ENCODE measurements around the gene SERPING1. TPM values are rescaled to one million over a fixed set of nuclear protein-coding genes. Genes with fewer than 3 reads are reported as not detected.

The SERPING1 gene
- total RNA-seq, 3 donors from 2014 or later (not counting 1 experiment from before 2014, with no cell fraction given): 0.50 TPM; not detected in 2

- Mint-ChIP-seq H3K4me1 (peaks cover 9 to 19% of the 10 kb centered on the region in 2 donors), H3K9me3 (no peaks in the 10 kb centered on the region), H3K36me3 (no peaks in the 10 kb centered on the region), H3K27me3 (ENCODE audit: low read depth in 2 of 2) (peaks cover 29 to 30% of the 10 kb centered on the region in 2 donors), H3K4me3 (peak overlapping the region; percentile 86), H3K27ac (peak overlapping the region in 1 of 2 donors; percentile 75)
- Histone ChIP-seq H3K27me3 (ENCODE audit: control insufficient read depth, insufficient read depth, low read length) (peaks cover 15% of the 10 kb centered on the region), H3K4me3 (ENCODE audit: low read length) (no peak overlapping the region), H3K4me1 (ENCODE audit: control insufficient read depth, insufficient read depth, low read length) (peaks cover 24% of the 10 kb centered on the region), H3K9me3 (ENCODE audit: control insufficient read depth, insufficient read depth, low read length) (no peaks in the 10 kb centered on the region), H3K27ac (ENCODE audit: low read length) (no peak overlapping the region), H3K36me3 (ENCODE audit: control insufficient read depth, insufficient read depth, low read length) (no peaks in the 10 kb centered on the region)
- no peak for TF ChIP-seq CTCF (IDR thresholded peaks at IDR 0.05)
- DNase-seq: no peak
- ATAC-seq: no peak
- WGBS (ENCODE audit: insufficient coverage): 43% methylated on average over 18 of the region's 18 CpGs
- intact Hi-C loops (cut with micrococcal nuclease): no loop called here
Measured at GRCh38 chr11:57637626-57638004, 40.1 kb downstream of the SERPING1 start.

DNA sequence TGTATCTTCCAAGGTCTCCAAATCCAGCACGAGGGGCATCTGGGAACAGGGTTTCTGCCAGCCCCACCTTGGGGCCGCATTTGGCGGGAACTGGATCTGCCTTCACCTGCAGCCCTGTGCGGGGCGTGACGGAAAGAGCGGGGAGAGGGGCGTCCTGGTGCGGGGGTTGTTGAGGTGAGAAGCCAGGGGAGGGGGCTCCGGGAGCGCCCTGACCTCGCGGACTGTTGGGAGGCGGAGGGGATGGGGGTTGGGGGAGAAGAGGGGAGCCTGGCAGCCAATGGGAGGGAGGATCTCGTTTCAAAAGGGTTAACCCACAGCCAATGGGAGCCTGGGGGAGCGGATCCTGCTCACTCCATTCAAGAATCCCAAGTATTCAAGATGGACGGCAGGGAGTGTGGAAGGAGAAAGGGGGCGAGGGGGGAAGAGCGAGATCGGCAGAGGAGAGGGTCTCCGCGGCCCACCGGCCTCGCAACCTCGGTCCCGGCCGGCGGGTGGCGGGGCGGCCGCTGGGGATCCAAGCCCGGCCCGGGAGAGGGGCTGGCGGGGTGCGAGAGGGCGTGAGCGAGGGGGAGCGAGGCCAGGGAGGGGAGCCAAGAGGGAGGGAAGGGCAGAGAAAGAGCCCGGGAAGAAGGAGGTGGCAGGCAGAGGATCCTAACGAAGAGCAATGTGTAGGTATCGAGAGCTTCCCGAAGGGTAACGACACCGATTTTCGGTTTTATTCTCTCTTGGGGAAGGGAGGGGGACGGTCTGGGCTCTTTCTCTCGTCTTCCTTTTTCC lies 40.7 kb downstream of the SERPING1 start:
- H3K4me1 ChIP-seq (ENCODE audit: control insufficient read depth, insufficient read depth, low read length): peaks cover 24% of the 10 kb centered on the region
- no peaks in the 10 kb centered on the region for H3K36me3 ChIP-seq (ENCODE audit: control insufficient read depth, insufficient read depth, low read length)
- no peak overlapping the region for H3K27ac ChIP-seq (ENCODE audit: low read length)
- Mint-ChIP-seq H3K9me3 (no peaks in the 10 kb centered on the region), H3K27ac (peak overlapping the region in 1 of 2 donors; percentile 75), H3K27me3 (ENCODE audit: low read depth in 2 of 2) (peaks cover 31% of the 10 kb centered on the region in 2 donors), H3K36me3 (no peaks in the 10 kb centered on the region), H3K4me1 (peaks cover 9 to 19% of the 10 kb centered on the region in 2 donors), H3K4me3 (peak overlapping the region; percentile 89)
- 2% methylated on average over 43 of the region's 47 CpGs for WGBS (ENCODE audit: insufficient coverage)
- peak in 2 of 3 donors; percentile 46 to 54 for ATAC-seq
- peak in 1 of 2 donors; percentile 47 for DNase-seq
- TF ChIP-seq CTCF (IDR thresholded peaks at IDR 0.05): no peak
- peak overlapping the region; percentile 45 for H3K4me3 ChIP-seq (ENCODE audit: low read length)
- H3K9me3 ChIP-seq (ENCODE audit: control insufficient read depth, insufficient read depth, low read length): no peaks in the 10 kb centered on the region
- H3K27me3 ChIP-seq (ENCODE audit: control insufficient read depth, insufficient read depth, low read length): peaks cover 15% of the 10 kb centered on the region
- intact Hi-C loops (cut with micrococcal nuclease): no loop called here

DNA sequence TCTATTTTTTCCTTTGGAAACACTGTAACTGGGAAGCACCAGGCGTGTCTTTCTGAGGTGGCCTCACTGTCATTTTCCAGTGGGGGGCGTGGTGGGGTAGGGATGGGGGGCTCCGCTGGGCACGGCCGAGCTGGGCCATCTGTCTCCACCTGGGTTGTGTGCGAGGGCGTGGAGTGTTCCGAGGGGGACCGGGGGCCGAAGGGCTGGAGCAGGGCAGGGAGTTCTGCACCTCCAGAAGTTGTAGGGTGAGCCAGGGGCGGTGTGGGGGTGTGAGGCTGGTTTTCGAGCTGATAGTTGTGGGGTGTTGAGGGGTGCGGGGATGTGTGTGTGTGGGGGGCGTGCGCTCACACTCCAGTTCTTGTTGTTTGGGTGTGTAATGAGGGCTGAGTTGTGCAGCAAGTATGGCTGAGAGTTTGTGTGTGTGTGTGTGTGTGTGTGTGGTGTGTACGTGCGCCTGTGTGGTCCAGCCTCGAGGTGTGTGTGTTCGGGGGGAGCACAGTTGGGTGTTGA lies 41.4 kb downstream of the SERPING1 start:
- Histone ChIP-seq H3K4me1 (ENCODE audit: control insufficient read depth, insufficient read depth, low read length) (peaks cover 24% of the 10 kb centered on the region), H3K27ac (ENCODE audit: low read length) (no peak overlapping the region), H3K4me3 (ENCODE audit: low read length) (peak overlapping the region; percentile 45), H3K36me3 (ENCODE audit: control insufficient read depth, insufficient read depth, low read length) (no peaks in the 10 kb centered on the region), H3K27me3 (ENCODE audit: control insufficient read depth, insufficient read depth, low read length) (peaks cover 15% of the 10 kb centered on the region), H3K9me3 (ENCODE audit: control insufficient read depth, insufficient read depth, low read length) (no peaks in the 10 kb centered on the region)
- Mint-ChIP-seq H3K27me3 (ENCODE audit: low read depth in 2 of 2) (peaks cover 36 to 37% of the 10 kb centered on the region in 2 donors), H3K9me3 (no peaks in the 10 kb centered on the region), H3K4me1 (peaks cover 9 to 19% of the 10 kb centered on the region in 2 donors), H3K27ac (peak overlapping the region in 1 of 2 donors; percentile 75), H3K4me3 (peak overlapping the region; percentile 89), H3K36me3 (no peaks in the 10 kb centered on the region)
- DNase-seq (peak in 1 of 2 donors; percentile 38), ATAC-seq (peak; percentile 22 to 44 (median 42))
- intact Hi-C loops (cut with micrococcal nuclease): no loop called here
- no peak for TF ChIP-seq CTCF (IDR thresholded peaks at IDR 0.05)
- 2% methylated on average over 17 of the region's 19 CpGs for WGBS (ENCODE audit: insufficient coverage)

Data from natural killer cell (primary cell).